ENCODE data around the gene PDX1. TPM values are rescaled to one million over a fixed set of nuclear protein-coding genes. Genes with fewer than 3 reads are reported as not detected.

PDX1 gene
- polyA plus RNA-seq, 1 of the 3 experiments (the other 2 are of a cell fraction), result not detected

DNA sequence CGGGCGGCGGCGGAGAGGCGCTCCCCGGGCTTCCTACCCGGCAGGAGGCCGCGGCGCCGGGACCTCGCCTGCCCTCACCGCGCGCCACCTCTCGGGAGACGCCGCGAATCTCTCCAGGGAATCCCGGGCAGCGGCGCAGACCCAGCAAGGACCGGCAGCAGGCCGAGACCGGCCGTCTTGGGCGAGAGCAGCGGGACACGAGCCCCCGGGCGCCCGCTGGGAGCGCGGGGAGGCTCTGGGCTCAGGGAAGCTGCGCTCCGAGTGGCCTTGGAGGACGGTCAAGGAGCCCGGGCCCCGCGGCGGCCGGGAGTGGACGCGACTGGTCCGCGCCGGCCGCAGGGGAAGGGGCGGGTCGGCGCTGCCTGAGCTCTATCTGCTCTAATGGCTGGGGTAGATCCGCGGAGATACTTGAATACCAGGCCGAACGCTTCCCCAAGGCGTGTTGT is 34.6 kb downstream of the PDX1 start:
- Histone ChIP-seq H3K9ac (no peak overlapping the region), H2AFZ (ENCODE audit: low read depth) (peak overlapping the region; percentile 83; the same call in 1 of the 2 replicates), H3K4me2 (peak overlapping the region; percentile 85), H3K79me2 (ENCODE audit: insufficient read depth) (no peaks in the 10 kb centered on the region), H3K4me3 (ENCODE audit: low read depth in 2 of 2, low read length in 1 of 2) (peak overlapping the region; percentile 17 to 45; a peak in 1 of 4 replicates), H3K36me3 (replicated peaks in 1 of 2; ENCODE audit: control insufficient read depth in 1 of 2, insufficient read depth in 2 of 2, low read length in 1 of 2) (no peaks in the 10 kb centered on the region), H3K27ac (ENCODE audit: low read depth in 2 of 2, low read length in 1 of 2) (no peak overlapping the region), H3K9me3 (no peaks in the 10 kb centered on the region), H4K20me1 (ENCODE audit: insufficient read depth) (no peaks in the 10 kb centered on the region), H3K27me3 (ENCODE audit: insufficient read depth) (peaks cover 47% of the 10 kb centered on the region), H3K4me1 (ENCODE audit: control insufficient read depth in 1 of 2, insufficient read depth in 2 of 2, low read depth in 1 of 2, low read length in 1 of 2) (no peaks in the 10 kb centered on the region), H3F3A (replicated peaks; ENCODE audit: insufficient read depth) (no peaks in the 10 kb centered on the region), H3K9me2 (no peaks in the 10 kb centered on the region)
- TF ChIP-seq RFX5 (IDR thresholded peaks at IDR 0.05; ENCODE audit: low read length) (no peak), MEF2A (IDR thresholded peaks at IDR 0.05; ENCODE audit: borderline replicate concordance, low read depth) (no peak), MXI1 (IDR thresholded peaks at IDR 0.05; ENCODE audit: low read depth, low read length) (no peak)
- CTCF ChIA-PET, result interaction anchor here (0.6 to 3.9 kb wide), 41 partner anchors 8 to 1734 kb away, joined by 3 to 35 read pairs (median 4); partner anchors contain the start of genes CDX2 and URAD
- WGBS (ENCODE audit: low lambda C conversion rate), result 5% methylated on average over 19 of the region's 56 CpGs
- DNase-seq, result peak; percentile 34
- POLR2A ChIA-PET, result interaction anchor here (0.6 kb wide), 1 partner anchor 665 kb away, joined by 3 read pairs; no protein-coding TSS in a partner anchor

DNA sequence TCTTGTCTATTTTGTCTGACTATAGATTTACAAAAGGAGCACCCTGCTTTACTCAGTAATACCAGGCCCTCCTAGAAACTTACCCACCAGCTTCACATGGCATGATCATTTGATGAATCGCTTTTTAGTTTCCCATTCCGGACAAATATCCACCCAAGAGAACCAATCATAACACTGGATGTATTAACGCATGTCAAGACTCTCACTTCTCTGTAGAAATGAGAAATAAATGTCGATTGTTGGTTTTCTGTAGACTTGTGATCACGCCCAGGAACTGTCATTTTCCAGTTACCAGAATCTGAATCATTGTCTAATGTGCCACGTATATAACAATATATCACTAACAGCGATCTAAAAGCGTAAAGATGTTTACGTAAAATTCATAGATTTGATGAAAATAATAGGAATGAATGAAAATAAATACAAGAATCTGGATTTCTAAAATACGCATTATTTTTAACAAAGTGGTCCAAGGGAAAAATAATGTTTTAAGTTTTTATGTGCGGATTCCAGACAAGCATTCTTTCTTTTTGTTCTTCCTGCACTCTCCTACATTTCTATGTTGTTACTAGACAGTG is 35.3 kb downstream of the PDX1 start:
- Histone ChIP-seq H3K4me3 (ENCODE audit: low read depth in 2 of 2, low read length in 1 of 2) (no peak overlapping the region), H3K9me3 (no peaks in the 10 kb centered on the region), H3K4me2 (no peak overlapping the region), H2AFZ (ENCODE audit: low read depth) (no peak overlapping the region), H3K4me1 (ENCODE audit: control insufficient read depth in 1 of 2, insufficient read depth in 2 of 2, low read depth in 1 of 2, low read length in 1 of 2) (no peaks in the 10 kb centered on the region), H3K27ac (ENCODE audit: low read depth in 2 of 2, low read length in 1 of 2) (no peak overlapping the region), H3K9me2 (no peaks in the 10 kb centered on the region), H3F3A (replicated peaks; ENCODE audit: insufficient read depth) (no peaks in the 10 kb centered on the region), H3K79me2 (ENCODE audit: insufficient read depth) (no peaks in the 10 kb centered on the region), H3K9ac (no peak overlapping the region), H3K36me3 (replicated peaks in 1 of 2; ENCODE audit: control insufficient read depth in 1 of 2, insufficient read depth in 2 of 2, low read length in 1 of 2) (no peaks in the 10 kb centered on the region), H3K27me3 (ENCODE audit: insufficient read depth) (peaks cover 54% of the 10 kb centered on the region), H4K20me1 (ENCODE audit: insufficient read depth) (no peaks in the 10 kb centered on the region)
- ChIA-PET POLR2A (interaction anchor here (0.6 kb wide), 1 partner anchor 664 kb away, joined by 3 read pairs; no protein-coding TSS in a partner anchor), CTCF (interaction anchor here (1.0 to 3.9 kb wide), 16 partner anchors 7 to 593 kb away, joined by 3 to 35 read pairs (median 12); partner anchors contain the start of gene CDX2)
- WGBS (ENCODE audit: low lambda C conversion rate), result 45% methylated on average over 11 of the region's 11 CpGs
- TF ChIP-seq FOXJ3 (CRISPR knock-in tag; IDR thresholded peaks at IDR 0.05), result no peak
- no peak for DNase-seq

DNA sequence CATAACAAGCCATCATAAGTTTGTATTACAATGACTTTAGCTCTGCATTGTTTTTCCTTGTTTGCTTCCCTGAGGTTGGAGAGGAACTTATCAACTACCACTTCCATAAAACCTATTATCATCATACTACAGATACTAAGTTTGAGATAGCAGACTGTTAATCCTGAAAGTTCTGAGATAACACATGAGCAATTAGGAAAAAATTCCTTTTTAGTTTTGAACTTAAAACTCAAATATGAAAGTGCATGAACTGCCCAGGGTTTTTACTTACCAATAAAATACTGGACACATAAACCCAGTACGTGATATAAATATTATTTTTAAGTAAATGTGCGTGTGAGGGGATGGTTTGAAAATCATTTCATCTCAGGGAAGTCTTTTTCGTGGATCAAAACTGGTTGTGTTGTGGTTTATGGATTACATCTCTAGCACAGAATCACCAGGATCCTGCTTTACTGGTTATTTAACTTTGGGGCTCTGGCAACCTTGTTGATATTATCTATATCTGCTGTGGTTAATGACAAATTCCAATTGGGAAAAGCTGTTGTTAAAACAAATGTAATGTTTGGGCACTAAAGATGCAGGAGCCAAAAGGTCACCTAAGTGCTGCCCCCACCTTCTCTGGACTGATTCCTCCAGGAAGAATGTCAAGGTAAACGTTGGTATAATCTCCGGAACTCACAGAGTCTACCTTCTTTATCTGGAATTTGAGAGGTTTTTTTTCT is 36.9 kb downstream of the PDX1 start:
- Histone ChIP-seq H3K9me2 (no peaks in the 10 kb centered on the region), H3K9me3 (no peaks in the 10 kb centered on the region), H3K4me1 (ENCODE audit: control insufficient read depth in 1 of 2, insufficient read depth in 2 of 2, low read depth in 1 of 2, low read length in 1 of 2) (no peaks in the 10 kb centered on the region), H3K36me3 (replicated peaks in 1 of 2; ENCODE audit: control insufficient read depth in 1 of 2, insufficient read depth in 2 of 2, low read length in 1 of 2) (no peaks in the 10 kb centered on the region), H3F3A (replicated peaks; ENCODE audit: insufficient read depth) (no peaks in the 10 kb centered on the region), H3K27me3 (ENCODE audit: insufficient read depth) (peaks cover 70% of the 10 kb centered on the region), H3K79me2 (ENCODE audit: insufficient read depth) (no peaks in the 10 kb centered on the region), H4K20me1 (ENCODE audit: insufficient read depth) (no peaks in the 10 kb centered on the region), H3K4me2 (no peak overlapping the region), H3K9ac (no peak overlapping the region), H3K4me3 (ENCODE audit: low read depth in 2 of 2, low read length in 1 of 2) (no peak overlapping the region), H2AFZ (ENCODE audit: low read depth) (no peak overlapping the region), H3K27ac (ENCODE audit: low read depth in 2 of 2, low read length in 1 of 2) (no peak overlapping the region)
- 7% methylated on average over 5 of the region's 5 CpGs for WGBS (ENCODE audit: low lambda C conversion rate)
- no peak for DNase-seq
- no peak for TF ChIP-seq ELF1 (IDR thresholded peaks at IDR 0.05)
- TF ChIP-seq, protein P1, sequence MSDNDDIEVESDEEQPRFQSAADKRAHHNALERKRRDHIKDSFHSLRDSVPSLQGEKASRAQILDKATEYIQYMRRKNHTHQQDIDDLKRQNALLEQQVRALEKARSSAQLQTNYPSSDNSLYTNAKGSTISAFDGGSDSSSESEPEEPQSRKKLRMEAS (IDR thresholded peaks at IDR 0.05; ENCODE audit: low read depth), result no peak
- no peak for TF ChIP-seq RXRA (IDR thresholded peaks at IDR 0.05; ENCODE audit: borderline replicate concordance, low read depth)
- no peak for TF ChIP-seq RCOR1 (IDR thresholded peaks at IDR 0.05; ENCODE audit: low read length)
- no peak for TF ChIP-seq MEF2A (IDR thresholded peaks at IDR 0.05; ENCODE audit: borderline replicate concordance, low read depth)
- TF ChIP-seq TAF1 (IDR thresholded peaks at IDR 0.05; ENCODE audit: borderline replicate concordance, low read depth, low read length), result no peak
- TF ChIP-seq MXI1 (IDR thresholded peaks at IDR 0.05; ENCODE audit: low read depth, low read length), result no peak
- no peak for TF ChIP-seq EP300 (IDR thresholded peaks at IDR 0.05; ENCODE audit: borderline replicate concordance in 1 of 2, low read depth in 1 of 2, low read length in 1 of 2)
- no peak for TF ChIP-seq NRF1 (IDR thresholded peaks at IDR 0.05; ENCODE audit: low read depth, low read length)
- TF ChIP-seq FOXM1 (IDR thresholded peaks at IDR 0.05; ENCODE audit: low read depth), result no peak
- no peak for TF ChIP-seq SIN3A (IDR thresholded peaks at IDR 0.05; ENCODE audit: borderline replicate concordance, low read depth, low read length)
- CTCF ChIA-PET, result interaction anchor here (0.6 to 2.8 kb wide), 5 partner anchors 27 to 595 kb away, joined by 3 to 12 read pairs (median 4); no protein-coding TSS in a partner anchor
- POLR2A ChIA-PET, result no interaction called here
